GM13976 (cell line): ENCODE data around the gene MRRF.

ENCODE experiments used
- DNase-seq: peaks from one replicate; pipeline ENCODE4 v3.0.0; 2012; ENCODE audit warnings: low spot score
- CTCF ChIP-seq: IDR thresholded peaks from 2 replicates; pipeline ENCODE4 v1.5.1; 2012; ENCODE audit warnings: borderline replicate concordance, mild to moderate bottlenecking; ENCODE audit not compliant: insufficient read depth; ENCODE audit errors: extremely low read depth, missing control alignments, control extremely low read depth
- in situ Hi-C: fragments of 300-500 bp; cut with MboI; formaldehyde crosslinking; loops from one replicate; pipeline ENCODE4 v1.12.0; 2022; ENCODE audit warnings: low sequenced_read_pairs, mixed read lengths, inconsistent platforms; ENCODE audit not compliant: unreplicated experiment

The MRRF gene

GRCh38 chr9:122372856-122373845 is 108.5 kb downstream of the MRRF start:
- DNase-seq: no peak
- in situ Hi-C loops: no loop called here

GRCh38 chr9:122374885-122375420 is 110.3 kb downstream of the MRRF start:
- no peak for TF ChIP-seq CTCF
- DNase-seq: no peak
- in situ Hi-C loops: no loop called here

More at GRCh38 chr9:122372856-122373845, 108.5 kb downstream of the MRRF start:
- no peak for TF ChIP-seq CTCF

- no peak for TF ChIP-seq CTCF
- in situ Hi-C loops: no loop called here
These were observed 112.1 kb downstream of the MRRF start for GRCh38 chr9:122376796-122377195.

GRCh38 chr9:122377241-122378164 is 112.8 kb downstream of the MRRF start:
- in situ Hi-C loops: no loop called here
- DNase-seq: no peak
- no peak for TF ChIP-seq CTCF

More at GRCh38 chr9:122376796-122377195, 112.1 kb downstream of the MRRF start:
- no peak for DNase-seq

GRCh38 chr9:122378236-122378635 is 113.6 kb downstream of the MRRF start:
- DNase-seq: no peak
- no peak for TF ChIP-seq CTCF
- in situ Hi-C loops: no loop called here

GRCh38 chr9:122379340-122379739 is 114.7 kb downstream of the MRRF start:
- TF ChIP-seq CTCF: no peak
- in situ Hi-C loops: no loop called here
- no peak for DNase-seq
